BLaER1 (cell line): ENCODE measurements around the gene ITGB3.
"Not testable (repeated sequence)": the region's sequence is repeated elsewhere in the genome, so short reads cannot be mapped to it uniquely, and the experiment has no call there.

ENCODE experiments used
- H3K27ac ChIP-seq: shearing (Covaris generic); formaldehyde crosslinking; 2 replicates; pipeline ENCODE4 v1.8.1; 2022
- H3K27me3 ChIP-seq: shearing (Covaris generic); formaldehyde crosslinking; 2 replicates; pipeline ENCODE4 v1.8.1; 2022
- H3K36me3 ChIP-seq: shearing (Covaris generic); formaldehyde crosslinking; 2 replicates; pipeline ENCODE4 v1.8.1; 2022
- H3K4me1 ChIP-seq: shearing (Covaris generic); formaldehyde crosslinking; 2 replicates; pipeline ENCODE4 v1.8.1; 2022
- H3K4me2 ChIP-seq: shearing (Covaris generic); formaldehyde crosslinking; 2 replicates; pipeline ENCODE4 v1.8.1; 2022
- H3K4me3 ChIP-seq: shearing (Covaris generic); formaldehyde crosslinking; 2 replicates; pipeline ENCODE4 v1.8.1; 2022
- H3K9ac ChIP-seq: shearing (Covaris generic); formaldehyde crosslinking; 2 replicates; pipeline ENCODE4 v1.8.1; 2022
- H3K9me3 ChIP-seq: shearing (Covaris generic); formaldehyde crosslinking; 2 replicates; pipeline ENCODE4 v1.8.1; 2022
- H4K20me1 ChIP-seq: shearing (Covaris generic); formaldehyde crosslinking; 2 replicates; pipeline ENCODE4 v1.8.1; 2022
- Cebpa-rat ChIP-seq: shearing (Covaris generic); IDR thresholded peaks from 2 replicates; pipeline ENCODE4 v1.8.1; 2022

The ITGB3 gene

DNA sequence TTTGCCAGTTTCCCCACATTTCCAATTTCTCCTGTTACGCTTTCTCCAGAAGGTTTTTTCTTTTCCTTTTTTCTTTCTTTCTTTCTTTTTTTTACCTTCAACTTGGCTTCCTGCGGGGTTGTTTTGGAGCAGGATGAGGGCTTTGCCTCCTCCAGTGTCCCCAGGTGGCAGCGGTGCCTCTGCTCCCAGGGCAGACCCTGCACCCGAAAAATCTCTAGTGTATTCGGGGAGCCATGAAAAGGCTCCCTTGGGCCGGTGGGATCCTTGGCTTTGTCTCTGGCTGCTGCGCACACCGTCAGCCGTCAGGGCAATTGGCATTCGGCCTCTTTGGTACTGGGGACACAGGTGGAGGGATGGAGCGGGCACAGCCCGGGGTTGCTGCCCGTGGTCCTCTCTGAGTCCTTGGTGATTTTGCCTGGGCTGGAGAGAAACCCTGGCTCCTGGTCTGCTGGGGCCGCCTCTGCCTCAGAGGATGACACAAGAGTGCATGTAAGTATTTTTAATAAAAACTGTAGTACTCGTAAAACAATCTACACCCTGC lies 846 bp downstream of the ITGB3 start:
- peak overlapping the region; percentile 87 for H3K4me2 ChIP-seq
- H3K9ac ChIP-seq, result peak overlapping the region; percentile 43; the same call in 1 of the 2 replicates
- H3K27ac ChIP-seq, result no peak overlapping the region
- peaks cover 6% of the 10 kb centered on the region for H3K9me3 ChIP-seq
- H3K36me3 ChIP-seq, result no peaks in the 10 kb centered on the region
- H3K4me1 ChIP-seq, result peaks cover 32% of the 10 kb centered on the region
- no peak for TF ChIP-seq Cebpa-rat
- H4K20me1 ChIP-seq, result no peaks in the 10 kb centered on the region
- H3K4me3 ChIP-seq, result peak overlapping the region; percentile 73
- H3K27me3 ChIP-seq, result peaks cover 27% of the 10 kb centered on the region

DNA sequence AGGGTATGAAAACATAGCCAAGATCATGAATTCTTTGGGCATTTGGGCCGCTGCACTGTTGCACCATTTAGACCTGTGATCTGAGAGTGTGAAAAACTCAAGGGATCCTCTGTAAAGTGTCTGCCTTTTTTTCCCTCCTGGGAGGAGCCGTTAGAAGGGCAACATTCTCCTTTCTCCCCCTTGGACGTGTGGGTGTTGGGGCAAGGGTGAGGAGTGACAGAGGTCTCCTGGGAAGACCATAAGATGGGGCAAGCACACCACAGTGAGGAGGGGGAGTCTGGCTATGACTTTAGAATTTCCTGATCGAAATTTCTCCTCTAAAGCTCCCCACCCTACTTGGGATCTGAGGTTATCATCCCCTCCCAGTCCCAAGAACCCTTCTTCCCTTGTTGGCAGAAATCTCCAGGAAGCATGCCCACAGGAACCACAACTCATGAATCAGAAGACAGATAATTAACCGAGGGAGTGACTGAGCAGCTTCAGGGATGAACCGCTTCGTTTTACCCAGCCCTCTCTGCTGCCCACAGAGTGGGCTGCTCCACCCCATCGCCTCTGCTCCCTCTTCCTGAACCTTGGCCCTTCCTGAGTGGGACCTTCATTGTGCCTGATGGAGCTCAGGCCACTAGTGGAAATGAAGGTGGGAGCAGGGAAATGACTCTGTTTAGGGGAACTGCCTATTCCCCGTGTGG lies 4.2 kb downstream of the ITGB3 start:
- H3K27me3 ChIP-seq, result peaks cover 27% of the 10 kb centered on the region
- peaks cover 39% of the 10 kb centered on the region for H3K4me1 ChIP-seq
- no peaks in the 10 kb centered on the region for H3K36me3 ChIP-seq
- H3K4me2 ChIP-seq, result peak overlapping the region; percentile 59
- no peaks in the 10 kb centered on the region for H4K20me1 ChIP-seq
- TF ChIP-seq Cebpa-rat, result no peak
- H3K27ac ChIP-seq, result no peak overlapping the region
- no peak overlapping the region for H3K4me3 ChIP-seq
- H3K9ac ChIP-seq, result no peak overlapping the region
- peaks cover 6% of the 10 kb centered on the region for H3K9me3 ChIP-seq

DNA sequence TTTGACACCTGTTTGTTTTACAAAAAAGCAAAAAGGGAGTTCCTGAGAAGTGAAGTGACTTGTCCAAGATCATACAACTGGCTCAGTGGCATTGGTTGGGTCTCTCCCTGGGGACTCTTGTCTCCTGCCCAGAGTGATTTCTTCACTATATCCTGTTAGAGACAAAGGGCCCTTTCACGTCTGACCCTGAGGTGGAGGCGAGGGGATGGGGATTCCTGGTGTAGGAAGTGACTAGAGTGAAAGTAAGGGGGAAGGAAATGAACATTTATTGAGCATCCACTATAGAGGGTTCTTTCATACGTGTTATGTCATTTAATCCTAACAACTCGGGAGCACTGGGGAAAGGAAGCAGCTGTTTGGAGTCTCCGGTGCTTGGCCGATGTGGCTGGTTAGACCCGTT lies 9.0 kb downstream of the ITGB3 start:
- H3K4me1 ChIP-seq, result peaks cover 33% of the 10 kb centered on the region
- no peak overlapping the region for H3K4me3 ChIP-seq
- H4K20me1 ChIP-seq, result no peaks in the 10 kb centered on the region

DNA sequence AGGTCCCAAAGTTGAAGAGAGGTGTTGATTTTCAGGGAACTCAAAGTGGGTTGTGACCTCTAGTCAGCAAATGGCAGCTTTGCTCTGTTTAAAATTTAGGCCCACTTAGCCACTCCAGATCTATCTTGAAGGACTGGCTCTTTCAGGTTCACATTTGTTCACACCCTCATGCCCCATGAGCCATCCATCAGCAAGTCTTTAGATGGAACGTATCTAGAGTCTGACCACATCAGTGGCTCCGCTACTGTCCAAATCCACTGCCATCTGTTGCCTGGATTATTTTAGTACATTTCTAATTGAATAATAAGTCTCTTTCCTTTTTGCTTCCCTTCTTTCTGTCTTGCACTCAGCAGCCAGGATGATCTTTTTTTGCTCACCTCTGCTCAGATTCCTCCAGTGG lies 10.5 kb downstream of the ITGB3 start:
- Histone ChIP-seq H3K4me1 (peaks cover 23% of the 10 kb centered on the region), H4K20me1 (no peaks in the 10 kb centered on the region), H3K9ac (no peak overlapping the region), H3K27me3 (no peaks in the 10 kb centered on the region), H3K4me2 (peak overlapping the region; percentile 68; the same call in 1 of the 2 replicates), H3K27ac (no peak overlapping the region), H3K4me3 (no peak overlapping the region), H3K9me3 (peaks cover 15% of the 10 kb centered on the region), H3K36me3 (no peaks in the 10 kb centered on the region)
- no peak for TF ChIP-seq Cebpa-rat

More for the DNA sequence above, 9.0 kb downstream of the ITGB3 start:
- peaks cover 6% of the 10 kb centered on the region for H3K9me3 ChIP-seq
- H3K27me3 ChIP-seq, result no peaks in the 10 kb centered on the region
- TF ChIP-seq Cebpa-rat, result no peak
- H3K9ac ChIP-seq, result no peak overlapping the region
- H3K36me3 ChIP-seq, result no peaks in the 10 kb centered on the region
- peak overlapping the region; percentile 68 for H3K4me2 ChIP-seq
- no peak overlapping the region for H3K27ac ChIP-seq

DNA sequence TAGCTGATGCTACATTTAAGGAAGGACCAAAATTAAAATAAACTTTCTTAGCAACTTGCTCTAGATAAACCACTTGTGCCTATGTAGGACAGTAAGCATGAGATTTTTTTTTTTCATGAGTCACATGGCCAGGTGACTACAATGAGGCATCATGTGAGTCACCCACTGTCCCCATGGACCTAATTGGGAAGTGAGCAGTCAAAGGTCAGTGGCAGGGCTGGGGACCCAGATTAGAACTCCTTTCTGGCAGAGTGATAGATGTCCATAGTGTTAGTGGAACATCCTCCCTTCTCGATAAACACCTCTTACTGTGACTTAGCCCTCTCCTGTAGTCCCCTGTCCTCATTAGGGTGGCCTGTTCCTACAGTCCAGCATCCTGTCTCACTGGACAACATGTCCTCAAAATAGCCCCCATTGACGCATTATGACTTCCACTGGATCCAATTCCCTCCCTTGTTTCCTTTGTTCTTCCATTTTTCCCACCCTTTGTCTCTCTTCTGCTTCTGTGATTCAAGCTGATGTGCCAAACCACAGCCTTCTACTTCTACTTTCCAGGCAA lies 12.4 kb downstream of the ITGB3 start:
- Histone ChIP-seq H3K9me3 (peaks cover 21% of the 10 kb centered on the region), H3K27ac (no peak overlapping the region), H3K36me3 (no peaks in the 10 kb centered on the region), H3K4me3 (no peak overlapping the region), H3K4me2 (no peak overlapping the region), H3K4me1 (peaks cover 28% of the 10 kb centered on the region), H4K20me1 (no peaks in the 10 kb centered on the region), H3K9ac (no peak overlapping the region), H3K27me3 (no peaks in the 10 kb centered on the region)
- no peak for TF ChIP-seq Cebpa-rat

- no peak for TF ChIP-seq Cebpa-rat
- H4K20me1 ChIP-seq, result no peaks in the 10 kb centered on the region
- no peaks in the 10 kb centered on the region for H3K36me3 ChIP-seq
- H3K4me2 ChIP-seq, result no peak overlapping the region
- no peak overlapping the region for H3K4me3 ChIP-seq
- peaks cover 21% of the 10 kb centered on the region for H3K9me3 ChIP-seq
- H3K9ac ChIP-seq, result no peak overlapping the region
- H3K4me1 ChIP-seq, result peaks cover 28% of the 10 kb centered on the region
- H3K27me3 ChIP-seq, result no peaks in the 10 kb centered on the region
- H3K27ac ChIP-seq, result no peak overlapping the region
Observed at GRCh38 chr17:47266782-47267181, 13.2 kb downstream of the ITGB3 start.

DNA sequence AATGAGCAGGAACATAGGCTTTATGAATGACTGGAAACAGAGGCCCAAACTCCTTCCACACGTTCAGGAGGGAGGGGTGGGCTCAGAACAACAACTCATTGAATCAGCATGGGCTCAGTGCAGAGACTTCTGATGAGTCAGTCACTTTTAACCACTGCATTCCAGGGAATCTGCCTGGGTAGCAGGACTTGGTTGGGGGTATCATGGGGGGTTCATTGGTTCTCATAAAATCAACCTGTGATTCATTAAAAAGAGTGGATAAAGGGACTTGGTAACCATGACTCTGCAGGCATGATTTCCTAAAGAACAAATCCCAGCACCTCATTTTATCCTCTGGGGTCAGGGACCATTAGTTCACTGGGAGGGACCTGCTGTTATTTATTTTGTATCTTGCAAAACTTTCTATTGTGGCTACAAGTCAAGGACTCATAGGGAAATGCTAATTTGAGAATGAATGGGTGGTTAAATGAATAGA lies 13.8 kb downstream of the ITGB3 start:
- Histone ChIP-seq H3K4me2 (no peak overlapping the region), H3K27ac (no peak overlapping the region), H3K4me3 (no peak overlapping the region), H4K20me1 (no peaks in the 10 kb centered on the region), H3K9ac (no peak overlapping the region), H3K36me3 (no peaks in the 10 kb centered on the region), H3K9me3 (peaks cover 21% of the 10 kb centered on the region), H3K27me3 (no peaks in the 10 kb centered on the region), H3K4me1 (peaks cover 25% of the 10 kb centered on the region)
- no peak for TF ChIP-seq Cebpa-rat

GRCh38 chr17:47268964-47269363 lies 15.3 kb downstream of the ITGB3 start:
- H3K36me3 ChIP-seq, H3K4me2 ChIP-seq, H3K27me3 ChIP-seq, H3K27ac ChIP-seq, H3K4me3 ChIP-seq, H3K9ac ChIP-seq, H4K20me1 ChIP-seq: not testable (repeated sequence)
- Histone ChIP-seq H3K4me1 (peaks cover 14% of the 10 kb centered on the region), H3K9me3 (peaks cover 21% of the 10 kb centered on the region)

- not testable (repeated sequence) for H3K9ac ChIP-seq, H3K36me3 ChIP-seq, H3K27ac ChIP-seq, H4K20me1 ChIP-seq, H3K4me2 ChIP-seq, H3K4me3 ChIP-seq, H3K27me3 ChIP-seq
- Histone ChIP-seq H3K9me3 (peaks cover 21% of the 10 kb centered on the region), H3K4me1 (peaks cover 18% of the 10 kb centered on the region)
Observed at GRCh38 chr17:47269561-47270280, 16.1 kb downstream of the ITGB3 start.
